ENCODE measurements around the gene SS18.

DNA sequence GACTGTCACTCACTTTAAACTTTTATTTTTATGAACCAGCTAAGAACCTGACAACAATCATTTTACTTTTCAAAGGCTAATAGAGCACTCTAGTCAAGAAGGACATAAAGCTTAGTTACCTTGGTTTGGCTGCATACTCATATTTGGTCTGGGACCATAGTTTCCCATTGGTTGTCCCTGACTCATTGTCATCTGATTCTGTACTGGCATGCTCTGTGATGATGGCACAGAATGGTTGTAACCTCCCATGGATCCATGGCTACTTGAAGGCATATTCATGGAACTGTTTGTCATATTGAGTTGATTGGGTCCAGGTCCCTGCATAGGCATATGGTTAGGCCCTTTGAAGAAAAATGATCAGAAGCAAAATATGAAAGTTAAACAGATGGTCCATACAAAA is 37.9 kb downstream of the SS18 start:
- TF ChIP-seq POLR2AphosphoS5 (IDR thresholded peaks at IDR 0.05; ENCODE audit: low read depth, low read length) = no peak
- TF ChIP-seq, protein P1, sequence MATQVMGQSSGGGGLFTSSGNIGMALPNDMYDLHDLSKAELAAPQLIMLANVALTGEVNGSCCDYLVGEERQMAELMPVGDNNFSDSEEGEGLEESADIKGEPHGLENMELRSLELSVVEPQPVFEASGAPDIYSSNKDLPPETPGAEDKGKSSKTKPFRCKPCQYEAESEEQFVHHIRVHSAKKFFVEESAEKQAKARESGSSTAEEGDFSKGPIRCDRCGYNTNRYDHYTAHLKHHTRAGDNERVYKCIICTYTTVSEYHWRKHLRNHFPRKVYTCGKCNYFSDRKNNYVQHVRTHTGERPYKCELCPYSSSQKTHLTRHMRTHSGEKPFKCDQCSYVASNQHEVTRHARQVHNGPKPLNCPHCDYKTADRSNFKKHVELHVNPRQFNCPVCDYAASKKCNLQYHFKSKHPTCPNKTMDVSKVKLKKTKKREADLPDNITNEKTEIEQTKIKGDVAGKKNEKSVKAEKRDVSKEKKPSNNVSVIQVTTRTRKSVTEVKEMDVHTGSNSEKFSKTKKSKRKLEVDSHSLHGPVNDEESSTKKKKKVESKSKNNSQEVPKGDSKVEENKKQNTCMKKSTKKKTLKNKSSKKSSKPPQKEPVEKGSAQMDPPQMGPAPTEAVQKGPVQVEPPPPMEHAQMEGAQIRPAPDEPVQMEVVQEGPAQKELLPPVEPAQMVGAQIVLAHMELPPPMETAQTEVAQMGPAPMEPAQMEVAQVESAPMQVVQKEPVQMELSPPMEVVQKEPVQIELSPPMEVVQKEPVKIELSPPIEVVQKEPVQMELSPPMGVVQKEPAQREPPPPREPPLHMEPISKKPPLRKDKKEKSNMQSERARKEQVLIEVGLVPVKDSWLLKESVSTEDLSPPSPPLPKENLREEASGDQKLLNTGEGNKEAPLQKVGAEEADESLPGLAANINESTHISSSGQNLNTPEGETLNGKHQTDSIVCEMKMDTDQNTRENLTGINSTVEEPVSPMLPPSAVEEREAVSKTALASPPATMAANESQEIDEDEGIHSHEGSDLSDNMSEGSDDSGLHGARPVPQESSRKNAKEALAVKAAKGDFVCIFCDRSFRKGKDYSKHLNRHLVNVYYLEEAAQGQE (IDR thresholded peaks at IDR 0.05; ENCODE audit: insufficient read depth in 1 of 2, low read depth in 2 of 2, low read length in 2 of 2) = no peak
- no peak for TF ChIP-seq SIN3A (IDR thresholded peaks at IDR 0.05; ENCODE audit: borderline replicate concordance, insufficient read depth, low read length)
- no peak for TF ChIP-seq TAF1 (IDR thresholded peaks at IDR 0.05; ENCODE audit: borderline replicate concordance, insufficient read depth, low read length)
- TF ChIP-seq FOXP2 (optimal IDR thresholded peaks at IDR 0.05; ENCODE audit: borderline replicate concordance, extremely low read depth, extremely low read length, insufficient read depth) = no peak
